ENCODE measurements around the gene BRK1. TPM values are rescaled to one million over a fixed set of nuclear protein-coding genes. Genes with fewer than 3 reads are reported as not detected.

Gene BRK1
- total and polyA plus RNA-seq, 4 donors, result 28.3 to 82.2 (median 67.9) TPM

DNA sequence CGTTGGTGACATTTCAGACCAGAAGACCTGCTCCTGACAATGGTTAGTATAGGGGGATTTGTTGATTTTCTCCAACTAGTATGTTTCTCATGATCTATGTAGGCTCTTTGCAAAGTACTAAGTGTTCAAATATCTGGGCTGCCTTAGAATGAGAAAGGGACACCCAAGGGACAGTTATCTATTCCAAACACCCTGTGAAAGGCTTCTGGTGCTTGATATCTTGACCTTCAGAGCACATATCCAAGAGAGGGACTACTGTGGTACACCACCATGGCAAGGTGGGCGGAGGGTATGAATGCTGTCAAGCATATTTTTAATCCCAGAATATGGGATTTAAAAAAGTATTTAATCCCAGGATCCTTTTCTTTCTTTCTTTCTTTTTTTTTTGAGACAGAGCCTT is 8.6 kb upstream of the BRK1 start:
- Histone ChIP-seq H3K27ac (ENCODE audit: low read depth in 1 of 2, low read length in 2 of 2) (no peak overlapping the region), H3K9me3 (ENCODE audit: control insufficient read depth in 4 of 4, low read length in 3 of 4) (no peaks in the 10 kb centered on the region), H3K4me3 (ENCODE audit: low read depth in 1 of 3, low read length in 3 of 3) (no peak overlapping the region), H3K4me1 (ENCODE audit: control insufficient read depth in 4 of 4, insufficient read depth in 4 of 4, low read length in 3 of 4) (no peaks in the 10 kb centered on the region), H3K27me3 (ENCODE audit: control insufficient read depth in 4 of 4, insufficient read depth in 4 of 4, low read length in 3 of 4) (no peaks in the 10 kb centered on the region), H3K9ac (ENCODE audit: low read depth in 1 of 2, low read length in 2 of 2) (no peak overlapping the region), H3K36me3 (ENCODE audit: control insufficient read depth in 4 of 4, insufficient read depth in 3 of 4, low read depth in 1 of 4, low read length in 3 of 4) (no peaks in the 10 kb centered on the region)
- no peak for TF ChIP-seq NR2F2 (IDR thresholded peaks at IDR 0.05)
- TF ChIP-seq, protein P1, sequence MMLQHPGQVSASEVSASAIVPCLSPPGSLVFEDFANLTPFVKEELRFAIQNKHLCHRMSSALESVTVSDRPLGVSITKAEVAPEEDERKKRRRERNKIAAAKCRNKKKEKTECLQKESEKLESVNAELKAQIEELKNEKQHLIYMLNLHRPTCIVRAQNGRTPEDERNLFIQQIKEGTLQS (IDR thresholded peaks at IDR 0.05), result no peak
- TF ChIP-seq JUND (IDR thresholded peaks at IDR 0.05), result no peak
- no peak for TF ChIP-seq RAD21 (IDR thresholded peaks at IDR 0.05)
- TF ChIP-seq SP1 (IDR thresholded peaks at IDR 0.05), result no peak
- TF ChIP-seq, protein P2, sequence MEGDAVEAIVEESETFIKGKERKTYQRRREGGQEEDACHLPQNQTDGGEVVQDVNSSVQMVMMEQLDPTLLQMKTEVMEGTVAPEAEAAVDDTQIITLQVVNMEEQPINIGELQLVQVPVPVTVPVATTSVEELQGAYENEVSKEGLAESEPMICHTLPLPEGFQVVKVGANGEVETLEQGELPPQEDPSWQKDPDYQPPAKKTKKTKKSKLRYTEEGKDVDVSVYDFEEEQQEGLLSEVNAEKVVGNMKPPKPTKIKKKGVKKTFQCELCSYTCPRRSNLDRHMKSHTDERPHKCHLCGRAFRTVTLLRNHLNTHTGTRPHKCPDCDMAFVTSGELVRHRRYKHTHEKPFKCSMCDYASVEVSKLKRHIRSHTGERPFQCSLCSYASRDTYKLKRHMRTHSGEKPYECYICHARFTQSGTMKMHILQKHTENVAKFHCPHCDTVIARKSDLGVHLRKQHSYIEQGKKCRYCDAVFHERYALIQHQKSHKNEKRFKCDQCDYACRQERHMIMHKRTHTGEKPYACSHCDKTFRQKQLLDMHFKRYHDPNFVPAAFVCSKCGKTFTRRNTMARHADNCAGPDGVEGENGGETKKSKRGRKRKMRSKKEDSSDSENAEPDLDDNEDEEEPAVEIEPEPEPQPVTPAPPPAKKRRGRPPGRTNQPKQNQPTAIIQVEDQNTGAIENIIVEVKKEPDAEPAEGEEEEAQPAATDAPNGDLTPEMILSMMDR (IDR thresholded peaks at IDR 0.05; ENCODE audit: low read depth, low read length, missing input control), result no peak
- TF ChIP-seq, protein P3, sequence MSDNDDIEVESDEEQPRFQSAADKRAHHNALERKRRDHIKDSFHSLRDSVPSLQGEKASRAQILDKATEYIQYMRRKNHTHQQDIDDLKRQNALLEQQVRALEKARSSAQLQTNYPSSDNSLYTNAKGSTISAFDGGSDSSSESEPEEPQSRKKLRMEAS (IDR thresholded peaks at IDR 0.05), result no peak
- no peak for TF ChIP-seq EGR1 (IDR thresholded peaks at IDR 0.05; ENCODE audit: low read depth in 2 of 2)
- TF ChIP-seq HNF4G (IDR thresholded peaks at IDR 0.05), result no peak
- TF ChIP-seq, protein P4, sequence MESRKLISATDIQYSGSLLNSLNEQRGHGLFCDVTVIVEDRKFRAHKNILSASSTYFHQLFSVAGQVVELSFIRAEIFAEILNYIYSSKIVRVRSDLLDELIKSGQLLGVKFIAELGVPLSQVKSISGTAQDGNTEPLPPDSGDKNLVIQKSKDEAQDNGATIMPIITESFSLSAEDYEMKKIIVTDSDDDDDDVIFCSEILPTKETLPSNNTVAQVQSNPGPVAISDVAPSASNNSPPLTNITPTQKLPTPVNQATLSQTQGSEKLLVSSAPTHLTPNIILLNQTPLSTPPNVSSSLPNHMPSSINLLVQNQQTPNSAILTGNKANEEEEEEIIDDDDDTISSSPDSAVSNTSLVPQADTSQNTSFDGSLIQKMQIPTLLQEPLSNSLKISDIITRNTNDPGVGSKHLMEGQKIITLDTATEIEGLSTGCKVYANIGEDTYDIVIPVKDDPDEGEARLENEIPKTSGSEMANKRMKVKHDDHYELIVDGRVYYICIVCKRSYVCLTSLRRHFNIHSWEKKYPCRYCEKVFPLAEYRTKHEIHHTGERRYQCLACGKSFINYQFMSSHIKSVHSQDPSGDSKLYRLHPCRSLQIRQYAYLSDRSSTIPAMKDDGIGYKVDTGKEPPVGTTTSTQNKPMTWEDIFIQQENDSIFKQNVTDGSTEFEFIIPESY (IDR thresholded peaks at IDR 0.05), result no peak
- no peak for TF ChIP-seq YY1 (IDR thresholded peaks at IDR 0.05)
- no peak for TF ChIP-seq GABPA (IDR thresholded peaks at IDR 0.05 in 1 of 2, conservative IDR thresholded peaks at IDR 0.05 in 1 of 2)
- no peak for TF ChIP-seq RXRA (IDR thresholded peaks at IDR 0.05)
- TF ChIP-seq FOXA2 (IDR thresholded peaks at IDR 0.05), result no peak
- TF ChIP-seq FOXA1 (IDR thresholded peaks at IDR 0.05), result no peak
- TF ChIP-seq, protein P5, sequence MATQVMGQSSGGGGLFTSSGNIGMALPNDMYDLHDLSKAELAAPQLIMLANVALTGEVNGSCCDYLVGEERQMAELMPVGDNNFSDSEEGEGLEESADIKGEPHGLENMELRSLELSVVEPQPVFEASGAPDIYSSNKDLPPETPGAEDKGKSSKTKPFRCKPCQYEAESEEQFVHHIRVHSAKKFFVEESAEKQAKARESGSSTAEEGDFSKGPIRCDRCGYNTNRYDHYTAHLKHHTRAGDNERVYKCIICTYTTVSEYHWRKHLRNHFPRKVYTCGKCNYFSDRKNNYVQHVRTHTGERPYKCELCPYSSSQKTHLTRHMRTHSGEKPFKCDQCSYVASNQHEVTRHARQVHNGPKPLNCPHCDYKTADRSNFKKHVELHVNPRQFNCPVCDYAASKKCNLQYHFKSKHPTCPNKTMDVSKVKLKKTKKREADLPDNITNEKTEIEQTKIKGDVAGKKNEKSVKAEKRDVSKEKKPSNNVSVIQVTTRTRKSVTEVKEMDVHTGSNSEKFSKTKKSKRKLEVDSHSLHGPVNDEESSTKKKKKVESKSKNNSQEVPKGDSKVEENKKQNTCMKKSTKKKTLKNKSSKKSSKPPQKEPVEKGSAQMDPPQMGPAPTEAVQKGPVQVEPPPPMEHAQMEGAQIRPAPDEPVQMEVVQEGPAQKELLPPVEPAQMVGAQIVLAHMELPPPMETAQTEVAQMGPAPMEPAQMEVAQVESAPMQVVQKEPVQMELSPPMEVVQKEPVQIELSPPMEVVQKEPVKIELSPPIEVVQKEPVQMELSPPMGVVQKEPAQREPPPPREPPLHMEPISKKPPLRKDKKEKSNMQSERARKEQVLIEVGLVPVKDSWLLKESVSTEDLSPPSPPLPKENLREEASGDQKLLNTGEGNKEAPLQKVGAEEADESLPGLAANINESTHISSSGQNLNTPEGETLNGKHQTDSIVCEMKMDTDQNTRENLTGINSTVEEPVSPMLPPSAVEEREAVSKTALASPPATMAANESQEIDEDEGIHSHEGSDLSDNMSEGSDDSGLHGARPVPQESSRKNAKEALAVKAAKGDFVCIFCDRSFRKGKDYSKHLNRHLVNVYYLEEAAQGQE (IDR thresholded peaks at IDR 0.05), result no peak
- TF ChIP-seq TAF1 (conservative IDR thresholded peaks at IDR 0.05), result no peak
- no peak for TF ChIP-seq HNF4A (conservative IDR thresholded peaks at IDR 0.05)
- 79% methylated on average over 2 of the region's 2 CpGs for WGBS
- no peak for DNase-seq (ENCODE audit: low spot score)

Data from liver (tissue), 9 donors.